HG02981 (cell line): ENCODE measurements around the gene ATRIP.
"Not testable (repeated sequence)": the region's sequence is repeated elsewhere in the genome, so short reads cannot be mapped to it uniquely, and the experiment has no call there.

Experiments
- ATAC-seq: cut with Tn5 transposase; IDR thresholded peaks from one replicate; pipeline ENCODE4 v1.9.1; 2021; ENCODE audit warnings: mild to moderate bottlenecking, moderate library complexity; ENCODE audit not compliant: unreplicated experiment

ATRIP gene

DNA sequence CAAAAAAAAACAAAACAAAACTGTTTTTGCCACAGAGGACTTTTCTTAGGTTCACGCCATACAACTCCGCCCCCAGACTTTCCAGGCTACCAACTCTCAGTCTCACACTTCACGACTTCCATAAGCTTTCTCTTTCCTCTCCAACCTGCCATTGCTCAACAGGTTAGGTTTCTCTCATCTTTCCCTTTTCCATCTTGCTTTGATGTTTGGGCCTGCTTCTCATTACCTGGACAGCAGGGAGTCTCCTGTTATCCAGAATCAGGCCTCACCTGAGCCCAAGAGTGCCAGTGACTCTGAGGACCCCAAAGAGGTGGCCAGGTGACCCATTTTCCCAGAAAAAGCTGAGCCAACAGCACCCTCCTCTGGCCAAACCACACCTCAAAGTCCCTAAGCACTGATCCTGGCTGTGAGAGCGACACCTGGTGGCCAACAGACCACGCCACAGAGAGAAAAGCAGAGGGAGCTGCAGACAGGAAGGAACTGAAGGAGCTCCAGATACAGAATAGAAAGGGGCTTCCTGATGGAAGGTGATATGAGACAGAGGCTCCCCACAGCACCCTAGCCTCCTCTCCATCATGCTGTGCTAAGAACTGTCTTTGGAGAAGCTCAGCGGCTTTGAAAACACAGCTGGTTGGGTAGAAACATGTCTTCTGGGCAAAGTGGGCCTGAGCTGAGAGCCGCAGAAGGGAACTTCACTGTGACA, 10.6 kb upstream of the ATRIP start:
- no peak for ATAC-seq

- no peak for ATAC-seq
These were observed 10.1 kb upstream of the ATRIP start for GRCh38 chr3:48436477-48436787.

- no peak for ATAC-seq
These were observed 9.7 kb upstream of the ATRIP start for GRCh38 chr3:48436855-48437254.

DNA sequence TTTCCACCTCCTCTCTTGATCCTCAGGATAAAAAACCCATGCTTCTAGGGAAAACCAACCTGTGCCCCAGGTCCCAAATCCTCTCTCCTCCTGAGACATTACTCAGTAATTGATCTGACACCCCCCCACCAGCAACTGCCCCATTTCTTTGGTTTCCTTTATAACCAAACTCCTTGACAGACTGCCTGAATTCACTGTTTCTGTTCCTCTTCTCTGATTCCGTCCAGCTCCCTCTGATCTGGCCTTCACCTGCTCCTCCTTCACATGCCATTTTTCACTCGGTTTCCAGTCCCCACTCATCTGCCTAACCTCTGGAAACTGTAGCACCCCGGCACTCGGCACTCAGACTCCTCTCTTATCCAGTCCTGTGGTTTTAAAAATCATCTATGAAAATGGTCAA, 8.7 kb upstream of the ATRIP start:
- ATAC-seq: no peak

DNA sequence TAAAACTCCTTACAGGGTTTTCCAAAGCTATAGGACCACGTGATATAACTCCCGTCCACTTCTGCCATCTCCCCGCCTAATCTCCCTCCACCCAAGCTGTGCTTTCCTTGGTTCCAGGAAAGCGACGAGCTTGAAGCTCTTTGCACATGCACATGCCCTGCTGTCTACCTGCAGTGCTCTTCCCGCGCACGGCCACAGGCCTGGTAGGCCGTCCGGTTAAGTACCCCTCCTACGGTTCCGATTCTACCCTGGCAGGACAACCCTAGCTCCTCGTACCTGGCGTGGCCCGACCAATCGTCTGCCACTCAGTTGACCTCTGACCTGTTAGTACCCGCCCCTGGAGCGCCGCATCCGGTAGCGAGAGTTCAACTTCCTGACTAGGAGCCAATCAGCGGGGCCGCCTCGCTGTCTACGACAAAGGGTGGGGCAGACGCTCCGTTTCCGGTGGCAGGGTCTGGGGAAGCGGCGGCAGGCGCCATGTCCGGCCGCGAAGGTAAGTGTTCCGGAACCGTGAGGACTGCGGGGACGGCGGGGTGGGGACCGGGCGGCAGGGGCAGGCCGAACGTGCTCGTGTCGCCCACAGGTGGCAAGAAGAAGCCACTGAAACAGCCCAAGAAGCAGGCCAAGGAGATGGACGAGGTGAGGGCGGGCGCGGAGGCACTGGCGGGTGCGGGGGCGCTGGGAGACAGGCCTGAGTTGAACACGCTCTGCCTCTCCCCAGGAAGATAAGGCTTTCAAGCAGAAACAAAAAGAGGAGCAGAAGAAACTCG, 6.5 kb upstream of the ATRIP start, which contains the start of the genes CCDC51 and TMA7:
CCDC51 (minus strand) TSS at position 300 of the 770 bp plus-strand sequence. CDS start 4,991 bp downstream, outside the sequence.
TMA7 (plus strand) TSS at position 438 of the 770 bp plus-strand sequence; CDS start at position 478, 40 bp downstream.
- peak; percentile 97 for ATAC-seq

- ATAC-seq: no peak
These were observed 6.0 kb upstream of the ATRIP start for GRCh38 chr3:48440590-48440958.

- ATAC-seq: no peak
These were observed 4.6 kb upstream of the ATRIP start for GRCh38 chr3:48441940-48442339.

DNA sequence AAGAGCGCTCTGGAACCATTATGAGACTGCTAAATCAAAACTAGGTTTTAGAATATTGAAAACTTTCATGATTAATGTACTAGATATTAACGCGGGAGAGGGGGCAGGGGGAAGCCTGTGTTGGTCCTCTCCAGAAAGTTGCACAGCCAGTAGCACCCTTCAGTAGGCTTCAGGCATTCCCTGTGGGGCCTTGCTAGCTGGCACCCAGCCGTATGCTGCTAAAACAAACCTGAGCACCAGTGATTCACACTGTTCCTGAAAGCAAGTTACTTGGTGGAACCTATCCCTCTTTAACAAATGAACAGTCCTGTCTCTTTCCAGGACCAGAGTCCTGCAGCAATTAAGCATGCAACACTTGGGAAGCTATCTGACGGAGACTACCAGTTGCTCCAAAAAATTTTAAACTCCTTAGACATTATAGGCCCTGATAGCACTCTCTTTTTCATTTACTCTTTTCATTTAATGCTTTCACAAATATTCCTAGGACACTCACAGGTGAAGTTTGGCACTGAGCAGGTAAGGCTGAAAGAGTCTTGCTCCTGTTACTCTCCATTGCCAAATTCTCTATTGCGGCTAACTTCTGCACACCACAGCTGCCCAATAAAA, 1.2 kb upstream of the ATRIP start:
- ATAC-seq: no peak

DNA sequence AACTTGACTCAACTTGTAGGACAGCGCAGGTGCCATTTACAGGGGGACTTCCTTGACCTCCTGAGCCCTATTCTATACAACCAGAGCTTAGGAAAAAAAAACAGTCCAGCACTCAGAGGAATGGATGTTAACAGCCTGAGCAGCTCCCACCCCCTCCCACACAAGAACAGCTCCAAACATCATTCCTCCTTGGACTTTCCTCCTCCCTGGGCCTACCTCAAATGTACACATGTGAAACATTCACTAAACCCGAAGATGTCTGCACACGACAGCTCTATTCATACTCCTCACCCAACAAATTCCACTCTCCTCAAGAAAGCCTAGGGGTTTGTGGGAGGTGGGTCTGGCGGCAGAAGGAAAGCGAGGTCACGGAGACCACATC, 503 bp upstream of the ATRIP start:
- ATAC-seq: no peak

- no peak for ATAC-seq
These were observed 4.7 kb downstream of the ATRIP start for GRCh38 chr3:48451270-48451669.

GRCh38 chr3:48456456-48456855, 9.9 kb downstream of the ATRIP start:
- no peak for ATAC-seq

DNA sequence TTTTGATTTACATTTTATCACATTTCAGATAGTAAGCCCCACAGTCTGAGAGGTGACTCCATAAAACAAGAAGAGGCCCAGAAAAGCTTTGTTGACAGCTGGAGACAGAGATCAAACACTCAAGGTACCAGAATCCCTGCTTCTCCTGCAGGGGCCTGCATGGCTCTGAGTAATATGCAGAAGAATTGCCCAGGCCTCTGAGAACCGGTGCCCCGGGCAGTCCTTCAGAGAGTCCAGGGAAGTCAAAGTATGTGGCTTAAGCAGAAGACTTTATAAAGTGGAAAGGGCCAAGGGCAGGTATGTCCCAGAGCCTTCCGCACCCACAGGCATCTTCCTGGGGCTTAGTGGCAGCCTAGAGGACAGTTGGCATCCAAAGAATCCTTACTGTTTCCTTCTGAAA, 12.8 kb downstream of the ATRIP start:
- ATAC-seq: no peak

DNA sequence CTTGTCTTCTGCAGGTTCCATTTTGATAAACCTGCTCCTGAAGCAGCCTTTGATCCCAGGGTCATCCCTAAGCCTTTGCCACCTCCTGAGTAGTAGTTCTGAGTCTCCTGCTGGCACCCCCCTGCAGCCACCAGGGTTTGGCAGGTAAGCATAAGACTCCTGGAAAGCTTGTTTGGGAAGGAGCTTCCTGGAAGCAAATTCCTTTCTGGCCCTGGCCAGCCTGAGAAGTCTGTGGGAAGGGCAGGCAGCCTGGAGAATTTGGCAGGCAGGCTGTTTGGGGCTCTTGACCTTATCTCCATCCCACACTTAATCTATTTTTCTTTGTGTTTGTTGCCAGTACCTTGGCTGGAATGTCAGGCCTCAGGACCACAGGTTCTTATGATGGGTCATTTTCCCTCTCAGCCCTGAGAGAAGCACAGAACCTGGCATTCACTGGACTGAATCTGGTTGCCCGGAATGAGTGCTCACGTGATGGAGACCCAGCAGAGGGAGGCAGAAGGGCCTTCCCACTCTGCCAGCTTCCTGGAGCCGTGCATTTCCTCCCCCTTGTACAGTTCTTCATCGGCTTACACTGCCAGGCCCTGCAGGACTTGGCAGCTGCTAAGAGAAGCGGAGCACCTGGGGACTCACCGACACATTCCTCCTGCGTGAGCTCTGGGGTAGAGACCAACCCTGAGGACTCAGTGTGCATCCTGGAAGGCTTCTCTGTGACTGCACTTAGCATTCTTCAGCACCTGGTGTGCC, 13.4 kb downstream of the ATRIP start:
- no peak for ATAC-seq

- ATAC-seq: no peak
These were observed 14.0 kb downstream of the ATRIP start for GRCh38 chr3:48460517-48460902.

DNA sequence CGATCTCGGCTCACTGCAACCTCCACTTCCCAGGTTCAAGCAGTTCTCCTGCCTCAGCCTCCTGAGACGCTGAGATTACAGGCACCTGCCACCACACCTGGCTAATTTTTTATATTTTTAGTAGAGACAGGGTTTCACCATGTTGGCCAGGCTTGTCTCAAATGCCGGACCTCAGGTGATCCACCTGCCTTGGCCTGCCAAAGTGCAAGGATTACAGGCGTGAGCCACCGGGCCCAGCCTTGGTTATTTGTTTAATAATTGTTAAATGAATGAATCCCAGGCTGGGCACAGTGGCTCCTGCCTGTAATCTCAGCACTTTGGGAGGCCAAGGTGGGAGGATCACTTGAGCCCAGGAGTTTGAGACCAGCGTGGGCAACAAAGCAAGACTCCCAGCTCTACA, 15.2 kb downstream of the ATRIP start:
- not testable (repeated sequence) for ATAC-seq

GRCh38 chr3:48463703-48464102, 17.2 kb downstream of the ATRIP start:
- no peak for ATAC-seq

- ATAC-seq: no peak
These were observed 18.2 kb downstream of the ATRIP start for GRCh38 chr3:48464713-48465221.

DNA sequence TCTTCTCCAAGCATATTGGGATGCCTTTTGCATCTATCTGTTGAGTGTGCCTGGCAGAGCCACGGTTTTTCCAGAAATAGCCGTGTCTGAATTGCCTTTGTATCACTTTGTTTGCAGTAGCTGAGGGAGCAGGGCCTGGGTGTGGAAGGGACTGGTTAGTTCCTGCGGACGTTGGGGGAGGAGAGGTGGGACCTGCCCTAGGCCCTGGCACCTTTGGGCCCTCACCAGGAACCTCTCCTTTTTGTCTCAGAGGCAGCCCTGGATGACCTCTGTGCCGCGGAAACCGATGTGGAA, 18.6 kb downstream of the ATRIP start:
- ATAC-seq: no peak

- ATAC-seq: peak; percentile 79
These were observed 19.2 kb downstream of the ATRIP start for GRCh38 chr3:48465531-48466378.

DNA sequence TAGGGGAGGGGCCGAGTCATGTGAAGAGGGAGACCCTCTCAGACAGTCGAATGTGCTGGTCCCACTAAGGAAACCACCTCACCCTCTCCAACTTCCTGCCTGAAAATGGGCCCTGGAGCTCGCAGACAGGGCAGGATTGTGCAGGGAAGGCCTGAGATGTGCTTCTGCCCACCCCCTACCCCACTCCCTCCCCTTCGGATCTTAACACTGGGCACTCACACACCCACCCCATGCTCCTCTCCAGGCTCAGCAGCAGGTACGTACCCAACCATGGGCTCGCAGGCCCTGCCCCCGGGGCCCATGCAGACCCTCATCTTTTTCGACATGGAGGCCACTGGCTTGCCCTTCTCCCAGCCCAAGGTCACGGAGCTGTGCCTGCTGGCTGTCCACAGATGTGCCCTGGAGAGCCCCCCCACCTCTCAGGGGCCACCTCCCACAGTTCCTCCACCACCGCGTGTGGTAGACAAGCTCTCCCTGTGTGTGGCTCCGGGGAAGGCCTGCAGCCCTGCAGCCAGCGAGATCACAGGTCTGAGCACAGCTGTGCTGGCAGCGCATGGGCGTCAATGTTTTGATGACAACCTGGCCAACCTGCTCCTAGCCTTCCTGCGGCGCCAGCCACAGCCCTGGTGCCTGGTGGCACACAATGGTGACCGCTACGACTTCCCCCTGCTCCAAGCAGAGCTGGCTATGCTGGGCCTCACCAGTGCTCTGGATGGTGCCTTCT, 20.0 kb downstream of the ATRIP start:
- no peak for ATAC-seq
